H1 (cell line): ENCODE data around the gene NLRX1. TPM values are rescaled to one million over a fixed set of nuclear protein-coding genes. Genes with fewer than 3 reads are reported as not detected.

Experiments
- CTCF ChIA-PET: fragments of 300-600 bp; sonication (Branson Sonifier 250); formaldehyde crosslinking; loops from one replicate; lab custom pipeline; 2021; ENCODE audit not compliant: partially characterized antibody; lab: Charles Lee
- POLR2A ChIA-PET: fragments of 300-600 bp; sonication (Branson Sonifier 250); formaldehyde crosslinking; loops from one replicate; lab custom pipeline; 2021; ENCODE audit warnings: inconsistent platforms; ENCODE audit not compliant: partially characterized antibody; lab: Charles Lee
- DNase-seq, 2 experiments: peaks; one replicate each; pipeline versions ENCODE4 v3.0.0 to v3.0.0-alpha.2; 2010 to 2022; ENCODE audit warnings: low spot score in 2 of 2, low read depth in 1 of 2, mixed read lengths in 1 of 2
- FAIRE-seq: peaks from 2 replicates; lab custom pipeline; 2011; peaks lifted over from hg19 to GRCh38; lab: Jason Lieb, UNC
- H2AFZ ChIP-seq: 2 replicates; pipeline ENCODE4 v1.8.1; 2012; ENCODE audit warnings: low read length, inconsistent platforms
- H2AK5ac ChIP-seq: 2 replicates; pipeline ENCODE4 v1.6.1; 2013; ENCODE audit warnings: low read depth, low read length
- H2BK120ac ChIP-seq: replicated peaks from 2 replicates; pipeline ENCODE3; 2013; ENCODE audit warnings: low read depth, low read length, inconsistent platforms
- H2BK12ac ChIP-seq: 2 replicates; pipeline ENCODE4 v1.6.1; 2013; ENCODE audit warnings: low read depth, low read length
- H2BK15ac ChIP-seq: 2 replicates; pipeline ENCODE4 v1.6.1; 2013; ENCODE audit warnings: low read length
- H2BK20ac ChIP-seq: 2 replicates; pipeline ENCODE4 v1.6.1; 2013; ENCODE audit warnings: low read length
- H2BK5ac ChIP-seq: 2 replicates; pipeline ENCODE4 v1.6.1; 2013; ENCODE audit warnings: low read depth, low read length
- H3K14ac ChIP-seq: 2 replicates; pipeline ENCODE4 v1.6.1; 2013; ENCODE audit warnings: inconsistent platforms; ENCODE audit not compliant: insufficient read length
- H3K18ac ChIP-seq: 2 replicates; pipeline ENCODE4 v1.6.1; 2013; ENCODE audit warnings: low read length; ENCODE audit errors: extremely low read depth
- H3K23ac ChIP-seq: 2 replicates; pipeline ENCODE4 v1.6.1; 2013; ENCODE audit warnings: inconsistent platforms; ENCODE audit not compliant: insufficient read length
- H3K23me2 ChIP-seq: 2 replicates; pipeline ENCODE4 v1.6.1; 2013; ENCODE audit warnings: low read depth, low read length
- H3K27ac ChIP-seq: 2 replicates; pipeline ENCODE4 v1.6.1; 2011; ENCODE audit warnings: low read depth, low read length, inconsistent platforms
- H3K27me3 ChIP-seq, 4 experiments: replicated peaks in 1 of 4; 1 replicate in 1 of 4; 2 replicates in 3 of 4; pipeline versions ENCODE4 v1.6.1 to v1.8.1; 2011 to 2013; ENCODE audit warnings: low read length in 3 of 4, mild to moderate bottlenecking in 3 of 4, inconsistent platforms in 2 of 4, mixed read lengths in 2 of 4, moderate library complexity in 1 of 4; ENCODE audit not compliant: control insufficient read depth in 3 of 4, insufficient read depth in 3 of 4; ENCODE audit errors: extremely low read depth in 1 of 4
- H3K36me3 ChIP-seq, 4 experiments: 2 replicates each; pipeline versions ENCODE4 v1.6.1 to v1.8.1; 2011 to 2013; ENCODE audit warnings: mild to moderate bottlenecking in 4 of 4, low read length in 3 of 4, moderate library complexity in 2 of 4, control low read depth in 1 of 4, inconsistent platforms in 1 of 4; ENCODE audit not compliant: insufficient read depth in 4 of 4, control insufficient read depth in 2 of 4
- H3K4ac ChIP-seq: replicated peaks from 2 replicates; pipeline ENCODE3; 2013; ENCODE audit warnings: low read length, low read depth, mixed read lengths, inconsistent platforms; ENCODE audit not compliant: insufficient read length
- H3K4me1 ChIP-seq, 4 experiments: replicated peaks in 1 of 4; 1 replicate in 1 of 4; 2 replicates in 3 of 4; pipeline versions ENCODE4 v1.6.1 to v1.8.1; 2011 to 2013; ENCODE audit warnings: low read length in 3 of 4, inconsistent platforms in 2 of 4, mixed read lengths in 1 of 4; ENCODE audit not compliant: insufficient read depth in 4 of 4, control insufficient read depth in 3 of 4
- H3K4me2 ChIP-seq, 2 experiments: 2 replicates each; pipeline versions ENCODE4 v1.6.1 to v1.8.1; 2011 to 2013; ENCODE audit warnings: low read depth in 2 of 2, low read length in 2 of 2, control low read depth in 1 of 2, inconsistent platforms in 1 of 2, mild to moderate bottlenecking in 1 of 2; ENCODE audit not compliant: insufficient read depth in 1 of 2
- H3K4me3 ChIP-seq, 4 experiments: fragments of 200-600, 300-600 bp in 1 of 4; sonication (generic), shearing (Covaris generic), sonication (Bioruptor Twin) in 1 of 4; 2 replicates each; pipeline versions ENCODE4 v1.5.1 to v1.8.1; 2011 to 2016; ENCODE audit warnings: low read length in 4 of 4, low read depth in 3 of 4, control low read depth in 2 of 4, inconsistent platforms in 2 of 4, mild to moderate bottlenecking in 2 of 4, mixed read lengths in 1 of 4, moderate library complexity in 1 of 4; ENCODE audit not compliant: insufficient read depth in 2 of 4; ENCODE audit errors: extremely low read depth in 1 of 4
- H3K56ac ChIP-seq: replicated peaks from 2 replicates; pipeline ENCODE3; 2013; ENCODE audit warnings: low read depth, mild to moderate bottlenecking, mixed read lengths, low read length, inconsistent platforms; ENCODE audit not compliant: insufficient read length
- H3K79me1 ChIP-seq: 2 replicates; pipeline ENCODE4 v1.6.1; 2013; ENCODE audit warnings: low read depth, low read length, control low read depth
- H3K79me2 ChIP-seq, 2 experiments: 2 replicates each; pipeline versions ENCODE4 v1.6.1 to v1.8.1; 2012 to 2013; ENCODE audit warnings: low read length in 2 of 2, mild to moderate bottlenecking in 2 of 2, inconsistent platforms in 1 of 2; ENCODE audit not compliant: insufficient read depth in 2 of 2, control insufficient read depth in 1 of 2
- H3K9ac ChIP-seq, 4 experiments: replicated peaks in 1 of 4; 1 replicate in 1 of 4; 2 replicates in 3 of 4; pipeline versions ENCODE4 v1.6.1 to v1.8.1; 2011 to 2013; ENCODE audit warnings: low read depth in 3 of 4, low read length in 3 of 4, control low read depth in 2 of 4, mild to moderate bottlenecking in 2 of 4, moderate library complexity in 2 of 4, inconsistent platforms in 1 of 4; ENCODE audit errors: extremely low read depth in 1 of 4
- H3K9me3 ChIP-seq, 2 experiments: 2 replicates each; pipeline versions ENCODE4 v1.6.1 to v1.8.1; 2012 to 2013; ENCODE audit warnings: mild to moderate bottlenecking in 2 of 2, moderate library complexity in 2 of 2, control low read depth in 1 of 2, inconsistent platforms in 1 of 2, low read depth in 1 of 2, low read length in 1 of 2, mixed read lengths in 1 of 2; ENCODE audit not compliant: insufficient read depth in 2 of 2
- H4K20me1 ChIP-seq, 2 experiments: replicated peaks in 1 of 2; 2 replicates each; pipeline versions ENCODE3 to v1.8.1; 2011 to 2013; ENCODE audit warnings: inconsistent platforms in 2 of 2, low read length in 2 of 2, mild to moderate bottlenecking in 1 of 2; ENCODE audit not compliant: insufficient read depth in 2 of 2, control insufficient read depth in 1 of 2
- H4K5ac ChIP-seq: 2 replicates; pipeline ENCODE4 v1.6.1; 2013; ENCODE audit warnings: low read length, low read depth, mixed read lengths, inconsistent platforms; ENCODE audit not compliant: insufficient read length
- H4K8ac ChIP-seq: 2 replicates; pipeline ENCODE4 v1.8.0; 2013; ENCODE audit warnings: mild to moderate bottlenecking, moderate library complexity, low read length, inconsistent platforms; ENCODE audit not compliant: insufficient read depth; ENCODE audit errors: extremely low read depth
- H4K91ac ChIP-seq: replicated peaks from 2 replicates; pipeline ENCODE3; 2013; ENCODE audit warnings: low read length, mixed read lengths, inconsistent platforms; ENCODE audit not compliant: insufficient read length
- FOSL1 ChIP-seq: IDR thresholded peaks from 2 replicates; pipeline ENCODE4 v1.6.1; 2011; ENCODE audit warnings: mild to moderate bottlenecking, low read depth, low read length, moderate library complexity; ENCODE audit not compliant: insufficient read depth
- NRF1 ChIP-seq: IDR thresholded peaks from 2 replicates; pipeline ENCODE4 v1.6.1; 2011; ENCODE audit warnings: mild to moderate bottlenecking, low read depth, low read length, improper control_type of control experiment
- RAD21 ChIP-seq, 2 experiments: IDR thresholded peaks in 1 of 2; conservative IDR thresholded peaks in 1 of 2; 2 replicates each; pipeline ENCODE4 v1.6.1; 2011; ENCODE audit warnings: low read depth in 2 of 2, low read length in 2 of 2, improper control_type of control experiment in 1 of 2, inconsistent platforms in 1 of 2, mild to moderate bottlenecking in 1 of 2, moderate library complexity in 1 of 2
- RFX5 ChIP-seq: IDR thresholded peaks from 2 replicates; pipeline ENCODE4 v1.6.1; 2011; ENCODE audit warnings: low read depth, low read length, improper control_type of control experiment, borderline replicate concordance
- SIN3A ChIP-seq, 2 experiments: IDR thresholded peaks in 1 of 2; conservative IDR thresholded peaks in 1 of 2; 2 replicates each; pipeline ENCODE4 v1.6.1; 2011 to 2012; ENCODE audit warnings: low read length in 2 of 2, improper control_type of control experiment in 1 of 2, low read depth in 1 of 2, mild to moderate bottlenecking in 1 of 2
- TAF7 ChIP-seq: optimal IDR thresholded peaks from 2 replicates; pipeline ENCODE3; 2011; ENCODE audit warnings: low read depth, mild to moderate bottlenecking, inconsistent platforms, low read length, moderate library complexity, borderline replicate concordance
- TBP ChIP-seq: IDR thresholded peaks from 2 replicates; pipeline ENCODE4 v1.6.1; 2011; ENCODE audit warnings: low read depth, low read length, improper control_type of control experiment
- WGBS, 2 experiments: shearing (Covaris generic) in 1 of 2; methylation state at CpG; one replicate each; pipeline versions ENCODE4 v1.1.6 to v1.1.7; 2013 to 2015; ENCODE audit warnings: low lambda C conversion rate in 2 of 2, mixed read lengths in 2 of 2, inconsistent platforms in 1 of 2, low coverage in 1 of 2, missing lambda C conversion rate in 1 of 2; ENCODE audit not compliant: insufficient replicate concordance in 2 of 2, insufficient coverage in 1 of 2, insufficient read length in 1 of 2; ENCODE audit errors: extremely low coverage in 1 of 2, missing lambda C conversion rate in 1 of 2; 5-methylcytosine and 5-hydroxymethylcytosine counted together
- polyA plus RNA-seq, 7 experiments: library from polyadenylated mRNA; depleted of rRNA in 3 of 7; stranded (reverse) in 5 of 7; unstranded in 2 of 7; fragments of >200 nt in 5 of 7; fragments of 200-250 nt in 2 of 7; gene quantifications; 1 replicate in 5 of 7; 2 replicates in 1 of 7; 4 replicates in 1 of 7; pipeline versions ENCODE4 v1.2.1 to v1.2.3, GENCODE V29; 2011 to 2013; ENCODE audit warnings: missing spikeins in 2 of 7, mixed read lengths in 2 of 7
- total RNA-seq: library from RNA; stranded (reverse); fragmentation: NEBNext Ultra II Directional; extraction: Animal tissue kit (Norgen Biotek cat#: 25700); gene quantifications from 2 replicates; pipeline ENCODE4 v1.2.1, GENCODE V29; 2021
- TF ChIP-seq, protein P1 (sequence below): IDR thresholded peaks from 2 replicates; pipeline ENCODE4 v1.6.1; 2012; ENCODE audit warnings: low read length, inconsistent platforms

Gene NLRX1
- total and polyA plus RNA-seq, 2 of the 8 experiments (the other 6 are each of a cell fraction or from before 2014, with no cell fraction given): 13.2 to 18.6 TPM

- Histone ChIP-seq H2AFZ (peak overlapping the region; percentile 81; the same call in 1 of the 2 replicates), H3K79me1 (no peaks in the 10 kb centered on the region), H3K56ac (no peak overlapping the region), H3K18ac (no peak overlapping the region), H3K27me3 (no peaks in the 10 kb centered on the region), H4K8ac (no peak overlapping the region), H2BK15ac (0 out of 2 replicates have a peak overlapping the region, but pooled peaks have one; percentile 72), H3K4me2 (peak overlapping the region in 1 of 2 experiments; percentile 15; a peak in 1 of 4 replicates), H2BK120ac (peak overlapping the region; percentile 34), H4K20me1 (no peaks in the 10 kb centered on the region), H3K79me2 (no peaks in the 10 kb centered on the region), H3K14ac (no peak overlapping the region), H3K23me2 (no peaks in the 10 kb centered on the region), H4K5ac (no peak overlapping the region), H3K4me1 (peaks cover 0 to 7% (median under 1%) of the 10 kb centered on the region in 4 experiments; a peak in 4 of 7 replicates), H3K23ac (no peak overlapping the region), H2AK5ac (no peak overlapping the region), H2BK12ac (no peak overlapping the region), H3K9ac (no peak overlapping the region), H3K4ac (no peak overlapping the region), H3K36me3 (no peaks in the 10 kb centered on the region), H2BK5ac (no peak overlapping the region), H3K27ac (no peak overlapping the region), H4K91ac (no peak overlapping the region), H2BK20ac (no peak overlapping the region), H3K4me3 (no peak overlapping the region), H3K9me3 (no peaks in the 10 kb centered on the region)
- POLR2A ChIA-PET: interaction anchor here (0.6 to 3.1 kb wide), 14 partner anchors 9 to 112 kb away, joined by 3 to 15 read pairs (median 4); partner anchors contain the start of genes CBL, DPAGT1, HINFP and HMBS
- WGBS, 2 experiments: 41% methylated on average over 4 of the region's 5 CpGs; no CpG with 5 or more reads in 1 of the 2 experiments
- CTCF ChIA-PET: interaction anchor here (0.6 to 20.1 kb wide), 41 partner anchors 8 to 1955 kb away, joined by 3 to 367 read pairs (median 5); partner anchors contain the start of genes ABCG4, C2CD2L, CBL and DPAGT1
- peak; percentile 93 for FAIRE-seq
- DNase-seq: peak in 1 of 2 experiments; percentile 74
- TF ChIP-seq RFX5 (no peak), SIN3A (conservative IDR thresholded peaks at IDR 0.05 in 1 of 2, IDR thresholded peaks at IDR 0.05 in 1 of 2; ENCODE audit: low read depth in 1 of 2, low read length in 2 of 2) (peak in 1 of 2 experiments; percentile 72; a peak in 2 of 4 replicates), NRF1 (no peak), RAD21 (IDR thresholded peaks at IDR 0.05 in 1 of 2, conservative IDR thresholded peaks at IDR 0.05 in 1 of 2; ENCODE audit: low read depth in 2 of 2, low read length in 2 of 2) (peak; percentile 85 to 88), TAF7 (no peak), TBP (no peak), FOSL1 (no peak)
- TF ChIP-seq, protein P1, sequence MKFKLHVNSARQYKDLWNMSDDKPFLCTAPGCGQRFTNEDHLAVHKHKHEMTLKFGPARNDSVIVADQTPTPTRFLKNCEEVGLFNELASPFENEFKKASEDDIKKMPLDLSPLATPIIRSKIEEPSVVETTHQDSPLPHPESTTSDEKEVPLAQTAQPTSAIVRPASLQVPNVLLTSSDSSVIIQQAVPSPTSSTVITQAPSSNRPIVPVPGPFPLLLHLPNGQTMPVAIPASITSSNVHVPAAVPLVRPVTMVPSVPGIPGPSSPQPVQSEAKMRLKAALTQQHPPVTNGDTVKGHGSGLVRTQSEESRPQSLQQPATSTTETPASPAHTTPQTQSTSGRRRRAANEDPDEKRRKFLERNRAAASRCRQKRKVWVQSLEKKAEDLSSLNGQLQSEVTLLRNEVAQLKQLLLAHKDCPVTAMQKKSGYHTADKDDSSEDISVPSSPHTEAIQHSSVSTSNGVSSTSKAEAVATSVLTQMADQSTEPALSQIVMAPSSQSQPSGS: 0 out of 2 replicates have a peak, but pooled peaks have one; percentile 46
Measured at GRCh38 chr11:119196833-119197483, 28.4 kb downstream of the NLRX1 start.
